ENCODE results near the gene AGR2.
A peak's percentile ranks its signal among the peaks of the same experiment; 100 is the strongest.

Gene AGR2

GRCh38 chr7:16812542-16813231 is 7.9 kb upstream of the AGR2 start:
- no peak for FAIRE-seq

GRCh38 chr7:16811551-16811950 is 6.8 kb upstream of the AGR2 start:
- FAIRE-seq: no peak

DNA sequence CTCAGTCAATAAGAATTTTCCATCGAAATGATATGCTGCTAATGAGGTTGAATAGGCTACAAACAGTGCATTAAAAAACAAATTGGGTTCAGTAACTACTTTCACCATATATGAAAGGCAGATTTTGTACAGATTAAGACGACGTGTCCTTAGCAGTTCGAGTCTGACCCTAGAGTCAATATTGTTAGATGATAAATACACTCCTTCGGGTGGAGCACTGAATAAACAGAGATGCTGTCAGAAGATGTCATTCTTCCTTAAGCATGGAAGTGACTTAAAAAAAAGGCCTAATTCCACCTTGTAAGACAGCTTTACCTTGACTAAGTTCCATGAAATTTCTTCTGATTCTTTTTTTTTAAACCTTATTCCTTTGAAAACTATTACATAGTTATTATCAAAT is 5.8 kb upstream of the AGR2 start:
- FAIRE-seq: no peak

DNA sequence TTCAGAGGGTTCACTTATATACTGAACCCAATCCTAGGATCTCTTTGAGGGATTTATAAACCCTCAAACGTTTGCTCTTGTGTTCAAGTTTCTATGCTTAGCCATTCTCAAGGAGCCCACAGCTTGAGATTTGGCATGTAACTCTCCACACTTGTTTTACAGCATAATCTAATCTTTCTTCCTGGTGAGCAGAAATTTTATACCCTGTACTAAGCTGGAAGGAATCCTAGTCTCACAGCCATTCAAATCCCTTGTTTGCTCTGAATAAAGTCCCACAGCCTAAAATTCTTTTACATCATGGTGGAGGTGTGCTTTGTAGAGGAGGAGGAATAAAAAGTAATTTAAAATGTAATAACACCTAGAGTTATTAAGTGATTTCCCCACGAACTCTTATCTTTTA is 5.3 kb upstream of the AGR2 start:
- no peak for FAIRE-seq

DNA sequence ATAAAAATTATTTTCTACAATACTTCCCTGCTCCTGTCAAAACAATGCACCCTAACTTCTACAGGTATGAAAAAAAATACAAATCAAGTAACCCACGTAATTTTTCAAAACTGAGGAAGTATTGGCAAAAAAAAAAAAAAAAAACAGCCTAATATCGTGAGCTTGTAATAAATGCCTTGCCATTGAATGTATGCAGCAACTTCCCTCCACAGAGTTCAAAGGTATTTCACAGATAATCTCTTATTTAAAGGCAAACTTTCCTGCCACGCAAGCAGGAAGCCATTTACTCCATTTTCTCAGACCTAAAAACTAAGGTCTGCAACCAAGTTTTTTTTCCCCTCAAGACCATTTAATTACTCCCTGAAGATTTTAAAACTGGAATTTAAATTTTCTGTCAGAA is 642 bp upstream of the AGR2 start:
- FAIRE-seq: no peak

DNA sequence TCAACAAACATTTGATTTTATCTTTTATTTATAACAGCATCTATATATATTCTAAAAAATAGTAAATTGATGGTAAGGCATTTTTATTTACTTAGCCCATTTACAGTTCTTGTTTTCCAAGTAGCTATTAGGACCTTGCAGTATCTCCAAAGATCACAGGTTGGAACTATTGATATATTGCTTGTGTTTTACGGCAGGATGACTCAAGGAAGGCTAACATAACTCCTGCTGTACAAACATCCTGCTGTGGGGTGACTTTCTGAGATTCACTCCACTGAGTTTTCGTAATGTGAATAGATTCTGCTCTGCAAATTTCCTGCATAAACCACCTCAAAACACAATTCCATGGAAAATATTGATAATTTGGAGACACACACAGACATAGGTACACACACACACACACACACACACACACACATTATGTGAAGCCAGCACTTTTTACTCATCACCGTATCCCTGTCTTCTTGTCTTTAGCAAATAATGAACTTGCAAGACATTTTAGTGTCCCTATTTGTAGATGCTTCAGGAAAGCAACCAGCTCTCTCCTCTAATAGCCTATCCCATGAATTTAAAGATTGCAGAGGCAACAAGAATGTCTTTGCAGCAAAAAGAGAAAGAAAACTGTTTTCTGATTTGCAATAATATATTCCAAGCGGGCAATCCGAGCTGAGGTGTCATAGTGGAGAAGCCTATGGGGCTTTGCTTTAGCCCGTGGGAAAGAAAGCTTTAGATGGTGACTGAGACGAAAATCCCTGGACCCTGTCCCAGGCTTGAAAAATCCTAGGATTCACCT is 722 bp downstream of the AGR2 start:
- FAIRE-seq: no peak

DNA sequence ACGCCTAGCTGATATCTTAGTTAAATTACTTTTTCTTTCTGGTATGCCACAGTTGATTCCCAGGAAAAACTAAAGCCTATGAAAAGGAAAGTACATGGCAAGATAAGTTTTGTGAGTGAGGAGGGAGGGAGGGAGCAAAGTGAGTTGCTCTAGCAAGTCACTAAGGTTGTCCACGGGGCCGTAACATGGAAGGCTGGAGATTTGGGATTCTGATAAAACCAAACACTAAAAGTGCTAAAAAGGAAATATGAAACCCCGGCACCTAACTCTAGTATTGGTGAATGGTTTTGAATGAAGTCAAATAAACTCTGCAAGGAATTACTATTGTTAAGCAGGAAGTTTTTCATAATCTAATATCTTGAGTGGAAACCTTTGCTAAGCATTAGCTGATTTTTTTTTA is 1.7 kb downstream of the AGR2 start:
- no peak for FAIRE-seq

GRCh38 chr7:16801579-16801978 is 3.2 kb downstream of the AGR2 start:
- no peak for FAIRE-seq

GRCh38 chr7:16801111-16801542 is 3.7 kb downstream of the AGR2 start:
- peak; percentile 82 for FAIRE-seq

GRCh38 chr7:16795624-16796023 is 9.2 kb downstream of the AGR2 start:
- FAIRE-seq: no peak

GRCh38 chr7:16794986-16795385 is 9.8 kb downstream of the AGR2 start:
- FAIRE-seq: no peak

DNA sequence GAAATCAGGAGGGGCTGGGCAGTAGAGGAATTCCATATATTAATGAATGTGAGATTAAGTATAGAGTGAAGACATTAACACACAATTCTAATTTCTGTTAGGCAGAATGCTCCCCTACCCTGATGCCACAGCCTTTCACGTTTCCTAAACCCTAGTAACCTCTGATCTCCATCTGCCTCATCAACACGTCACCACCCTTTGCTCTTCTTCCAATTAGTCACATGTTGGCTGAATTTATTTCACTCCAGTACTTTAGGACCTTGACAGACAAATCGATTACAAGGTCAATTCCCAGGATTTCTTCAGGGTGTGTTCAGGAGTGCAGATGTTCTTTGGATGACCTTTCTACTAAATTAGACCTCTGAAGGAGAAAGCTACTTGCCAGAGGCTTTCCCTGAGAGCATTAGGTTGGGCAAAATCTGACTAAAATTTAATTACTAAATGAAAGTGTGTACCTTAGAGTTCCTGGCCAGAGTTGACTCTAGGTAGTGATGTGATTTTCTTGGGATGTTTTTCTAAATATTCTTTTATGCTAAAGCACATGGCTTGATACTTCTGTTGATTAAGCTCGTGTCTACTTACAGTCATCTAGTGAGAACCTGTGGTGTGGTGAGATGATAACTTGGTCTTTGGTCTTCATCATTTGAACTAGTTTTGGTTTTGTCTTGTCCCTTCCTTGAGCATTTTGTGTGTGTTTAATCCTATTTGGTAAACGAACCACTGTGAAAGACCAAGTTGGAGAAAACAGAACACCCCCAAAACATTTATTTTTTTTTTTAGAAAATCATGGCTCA is 12.7 kb downstream of the AGR2 start:
- no peak for FAIRE-seq

DNA sequence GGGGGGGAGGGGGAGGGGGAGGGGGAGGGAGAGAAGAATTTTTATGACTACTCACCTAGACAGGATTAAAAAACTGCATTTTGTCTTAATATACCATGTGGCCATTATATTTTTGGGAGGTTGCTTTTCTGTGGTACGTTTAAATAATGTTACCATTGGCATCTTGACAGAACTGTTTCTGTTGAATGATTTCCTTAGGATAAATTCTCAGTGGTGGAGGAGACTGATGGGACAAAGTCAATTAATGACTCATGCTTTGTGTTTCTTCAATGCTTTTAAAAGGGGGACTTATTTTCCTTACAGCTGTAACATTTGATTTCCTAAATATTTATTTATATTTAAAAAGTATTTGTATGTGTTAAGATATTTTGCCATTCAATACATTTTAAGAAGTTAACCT is 13.7 kb downstream of the AGR2 start:
- no peak for FAIRE-seq

DNA sequence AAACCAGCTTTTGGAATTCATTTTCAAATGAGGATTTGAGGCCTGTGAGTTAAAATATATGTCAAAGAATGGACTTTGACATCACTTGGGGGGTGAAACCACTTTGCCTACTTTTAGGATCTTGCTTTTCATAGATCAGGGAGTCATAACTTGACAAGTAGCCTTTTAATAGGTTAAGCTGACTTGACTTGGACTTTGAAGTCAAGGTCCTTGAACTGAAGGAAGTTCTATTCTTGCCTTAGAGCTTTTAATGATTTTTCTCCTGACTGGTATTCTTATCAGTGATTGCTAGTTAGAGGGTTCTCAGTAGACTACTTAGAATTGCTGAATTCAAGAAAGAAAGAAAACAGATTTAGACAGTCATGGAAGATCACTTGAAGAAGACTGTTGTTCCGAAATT is 17.7 kb downstream of the AGR2 start:
- FAIRE-seq: no peak

DNA sequence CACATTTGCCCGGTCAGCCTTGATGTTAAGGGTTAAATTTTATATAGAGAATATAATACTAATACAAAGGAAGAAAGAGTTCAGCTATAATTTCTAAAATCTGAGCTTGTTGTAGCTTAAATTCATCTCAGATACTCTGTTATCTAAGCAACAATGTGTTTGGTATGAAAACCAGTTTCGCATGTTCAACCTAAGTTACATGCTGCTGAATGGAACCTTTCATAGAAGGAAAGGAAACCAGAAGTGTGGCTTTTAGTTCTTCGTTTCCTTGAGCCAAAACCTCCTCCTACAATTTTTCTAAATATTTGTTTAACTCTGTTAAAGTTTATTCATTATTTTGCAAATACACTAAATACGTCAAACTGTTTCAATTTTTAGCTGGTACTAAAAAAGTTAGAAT is 18.5 kb downstream of the AGR2 start:
- FAIRE-seq: no peak

GRCh38 chr7:16785846-16786245 is 19.0 kb downstream of the AGR2 start:
- no peak for FAIRE-seq

GRCh38 chr7:16785321-16785720 is 19.5 kb downstream of the AGR2 start:
- FAIRE-seq: no peak

- FAIRE-seq: no peak
Measured at GRCh38 chr7:16780596-16780995, 24.2 kb downstream of the AGR2 start.

DNA sequence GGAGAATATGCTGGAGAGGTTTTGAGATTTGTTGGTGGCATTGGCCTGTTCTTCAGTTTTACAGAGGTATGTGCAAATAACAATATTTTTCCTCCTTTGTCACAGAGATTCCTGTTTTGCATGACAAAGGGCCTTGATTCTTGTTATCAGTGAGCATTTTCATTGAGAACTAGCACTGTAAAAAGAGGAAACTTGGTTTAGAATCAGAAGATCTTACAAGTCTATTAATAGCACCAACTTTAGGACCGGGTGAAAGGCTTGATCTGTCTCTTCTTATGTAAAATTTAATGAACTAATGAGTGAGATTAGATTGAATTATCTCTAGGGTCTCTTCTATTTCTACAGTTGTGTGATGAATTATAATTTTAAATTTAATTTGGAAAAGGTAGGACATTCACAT is 25.7 kb downstream of the AGR2 start:
- no peak for FAIRE-seq

DNA sequence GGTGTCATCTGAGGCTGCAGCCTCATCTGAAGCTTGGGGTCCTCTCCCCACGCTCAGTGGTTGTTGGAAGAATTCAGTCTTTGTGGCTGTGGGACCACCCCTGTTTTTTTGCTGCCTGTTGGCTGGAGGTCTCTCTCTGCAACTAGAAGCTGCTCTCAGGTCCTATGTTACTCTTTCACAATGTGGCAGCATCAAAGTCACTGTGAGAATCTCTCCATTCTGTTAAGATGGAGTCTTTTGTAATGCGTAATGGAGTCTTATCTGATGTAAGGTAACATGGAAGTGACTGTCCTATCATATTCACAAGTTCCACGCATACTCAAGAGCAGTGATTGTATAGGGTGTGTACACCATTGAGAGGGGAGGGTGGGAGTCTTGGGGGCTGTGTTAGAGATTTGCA is 26.3 kb downstream of the AGR2 start:
- no peak for FAIRE-seq

DNA sequence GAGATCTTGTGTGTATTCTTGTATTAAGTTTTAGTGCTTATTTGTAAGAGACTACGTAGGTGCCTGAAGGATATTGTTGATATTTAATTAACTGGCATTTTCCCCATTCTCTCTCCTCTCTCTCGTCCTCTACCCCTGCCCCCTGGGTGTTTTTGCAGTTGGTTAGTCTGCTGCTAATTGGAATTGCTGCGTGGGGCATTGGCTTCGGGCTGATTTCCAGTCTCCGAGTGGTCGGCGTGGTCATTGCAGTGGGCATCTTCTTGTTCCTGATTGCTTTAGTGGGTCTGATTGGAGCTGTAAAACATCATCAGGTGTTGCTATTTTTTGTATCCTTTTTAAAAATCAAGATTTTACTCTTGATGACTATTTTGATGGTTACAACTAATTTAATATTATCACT is 28.7 kb downstream of the AGR2 start:
- FAIRE-seq: no peak

DNA sequence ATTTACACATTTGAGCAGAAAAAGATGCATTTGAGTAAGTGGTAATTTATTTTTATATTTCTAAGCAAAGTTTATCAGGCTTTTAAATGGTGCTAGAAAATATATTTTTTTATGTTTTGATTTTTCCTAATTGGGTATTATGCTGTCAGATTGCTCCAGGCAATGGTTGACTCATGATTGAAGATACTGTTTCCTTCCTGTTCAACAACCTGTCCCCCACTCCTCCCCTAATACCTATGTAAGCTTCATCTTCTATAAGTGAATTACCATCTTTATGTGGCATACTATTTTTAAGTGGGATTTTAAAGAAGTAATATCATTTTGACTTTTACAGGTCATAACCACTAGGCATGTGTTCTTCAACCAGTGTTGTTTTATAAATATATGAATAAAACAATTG is 29.8 kb downstream of the AGR2 start:
- no peak for FAIRE-seq

DNA sequence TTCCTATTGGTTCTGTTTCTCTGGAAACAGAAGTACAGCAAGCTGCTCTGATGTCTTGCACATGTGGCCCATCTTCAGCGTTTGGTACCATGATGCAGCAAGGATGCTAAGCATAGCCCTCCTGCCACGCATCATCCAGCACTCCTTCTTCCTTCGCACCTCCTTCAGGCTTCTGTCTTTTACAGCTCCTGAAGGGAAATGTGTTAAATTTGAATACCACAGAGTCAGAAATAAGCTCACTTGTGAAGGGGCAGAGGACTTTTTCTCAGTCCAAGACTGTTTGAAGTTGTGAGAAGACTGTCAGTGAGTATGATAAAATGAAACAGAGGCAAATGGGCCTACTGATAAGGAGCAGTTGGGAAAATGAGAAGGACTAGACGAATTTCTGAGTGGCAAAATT is 30.5 kb downstream of the AGR2 start:
- FAIRE-seq: no peak

GRCh38 chr7:16773884-16774283 is 30.9 kb downstream of the AGR2 start:
- FAIRE-seq: no peak
